WI38 (cell line): Measurements from ENCODE around the gene ASB15.

Experiments used
- H3K4me3 ChIP-seq: 2 replicates; pipeline ENCODE4 v1.5.1; 2011; ENCODE audit warnings: low read depth, mild to moderate bottlenecking, control low read depth, low read length
- TF ChIP-seq, protein P1 (sequence below): IDR thresholded peaks from 2 replicates; pipeline ENCODE4 v1.5.1; 2012; ENCODE audit warnings: low read depth, mild to moderate bottlenecking, control low read depth, low read length

Gene ASB15

GRCh38 chr7:123663200-123663599 is 61.6 kb downstream of the ASB15 start:
- TF ChIP-seq, protein P1, sequence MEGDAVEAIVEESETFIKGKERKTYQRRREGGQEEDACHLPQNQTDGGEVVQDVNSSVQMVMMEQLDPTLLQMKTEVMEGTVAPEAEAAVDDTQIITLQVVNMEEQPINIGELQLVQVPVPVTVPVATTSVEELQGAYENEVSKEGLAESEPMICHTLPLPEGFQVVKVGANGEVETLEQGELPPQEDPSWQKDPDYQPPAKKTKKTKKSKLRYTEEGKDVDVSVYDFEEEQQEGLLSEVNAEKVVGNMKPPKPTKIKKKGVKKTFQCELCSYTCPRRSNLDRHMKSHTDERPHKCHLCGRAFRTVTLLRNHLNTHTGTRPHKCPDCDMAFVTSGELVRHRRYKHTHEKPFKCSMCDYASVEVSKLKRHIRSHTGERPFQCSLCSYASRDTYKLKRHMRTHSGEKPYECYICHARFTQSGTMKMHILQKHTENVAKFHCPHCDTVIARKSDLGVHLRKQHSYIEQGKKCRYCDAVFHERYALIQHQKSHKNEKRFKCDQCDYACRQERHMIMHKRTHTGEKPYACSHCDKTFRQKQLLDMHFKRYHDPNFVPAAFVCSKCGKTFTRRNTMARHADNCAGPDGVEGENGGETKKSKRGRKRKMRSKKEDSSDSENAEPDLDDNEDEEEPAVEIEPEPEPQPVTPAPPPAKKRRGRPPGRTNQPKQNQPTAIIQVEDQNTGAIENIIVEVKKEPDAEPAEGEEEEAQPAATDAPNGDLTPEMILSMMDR: no peak
- no peak overlapping the region for H3K4me3 ChIP-seq

GRCh38 chr7:123665157-123665556 is 63.5 kb downstream of the ASB15 start:
- TF ChIP-seq, protein P1: no peak
- H3K4me3 ChIP-seq: no peak overlapping the region

GRCh38 chr7:123665896-123666295 is 64.3 kb downstream of the ASB15 start:
- H3K4me3 ChIP-seq: no peak overlapping the region
- TF ChIP-seq, protein P1: no peak

DNA sequence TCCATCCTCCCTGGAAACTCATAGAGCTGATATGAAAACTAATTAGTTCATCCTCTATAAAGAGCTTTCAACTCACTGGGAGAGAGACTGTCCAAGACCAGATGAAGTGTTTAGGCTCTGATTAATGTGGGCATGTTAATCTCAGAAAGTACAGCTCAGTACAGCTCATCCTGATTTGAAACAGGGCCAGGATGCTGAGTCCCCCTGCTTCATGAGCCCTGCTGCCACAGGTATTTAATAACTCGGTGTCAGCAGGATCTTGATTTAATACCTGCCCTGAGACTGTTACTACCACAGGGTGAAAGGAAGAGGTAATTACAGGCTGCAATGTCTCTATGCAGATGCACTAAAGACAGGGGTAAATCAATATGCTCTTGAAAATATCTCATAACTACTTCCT is 64.9 kb downstream of the ASB15 start:
- TF ChIP-seq, protein P1: no peak
- no peak overlapping the region for H3K4me3 ChIP-seq

DNA sequence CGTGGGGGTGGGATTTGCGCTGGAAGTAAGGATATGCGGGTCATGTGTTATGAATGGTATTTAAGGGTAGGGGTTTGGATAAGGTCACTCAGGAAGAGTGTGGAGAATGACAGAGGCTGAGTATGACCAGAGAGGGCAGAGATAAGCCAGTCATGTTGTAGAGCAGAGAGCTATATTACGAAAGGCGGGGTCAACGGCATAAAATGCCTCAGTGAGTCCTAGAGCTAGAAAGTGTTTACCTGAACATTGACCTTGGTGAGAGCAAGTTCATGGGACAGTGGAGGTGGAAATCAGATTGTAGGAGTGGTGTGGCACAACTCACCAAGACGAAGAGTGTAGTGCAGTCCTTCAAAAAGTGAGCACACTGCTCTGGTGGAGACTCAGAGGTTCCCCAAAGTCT is 67.9 kb downstream of the ASB15 start:
- TF ChIP-seq, protein P1: no peak
- no peak overlapping the region for H3K4me3 ChIP-seq

- TF ChIP-seq, protein P1: no peak
- H3K4me3 ChIP-seq: no peak overlapping the region
Measured at GRCh38 chr7:123673137-123673732, 71.6 kb downstream of the ASB15 start.

DNA sequence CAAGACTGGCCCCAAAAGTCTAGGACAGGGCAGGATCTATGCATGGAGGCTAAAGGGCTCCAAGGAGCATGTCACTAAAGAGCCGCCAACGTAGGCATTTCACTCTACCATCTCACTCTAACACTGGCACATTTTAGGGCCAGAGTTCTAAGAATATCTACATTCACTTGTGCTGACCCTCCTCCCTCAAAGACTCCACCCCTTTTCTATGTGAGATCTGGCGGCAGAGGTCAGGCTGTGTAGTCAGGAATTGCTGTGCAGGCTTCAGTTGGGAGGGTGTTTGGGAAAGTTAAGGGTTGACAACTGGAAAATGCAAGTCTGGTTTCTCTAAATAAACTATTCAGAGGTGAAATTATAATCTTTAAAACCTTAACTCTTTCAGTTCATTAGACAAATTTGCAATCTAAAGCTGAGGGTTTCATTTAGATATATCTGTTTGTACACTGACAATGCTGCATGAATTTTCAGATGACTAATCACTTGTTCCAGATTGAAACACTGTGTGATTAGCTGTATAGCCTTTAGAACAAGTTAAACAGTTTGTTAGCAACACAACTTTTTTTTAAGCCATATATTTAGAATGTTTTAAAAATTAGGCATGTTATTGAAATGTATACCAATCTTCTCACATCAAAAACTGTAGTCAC is 72.3 kb downstream of the ASB15 start:
- no peak overlapping the region for H3K4me3 ChIP-seq
- TF ChIP-seq, protein P1: no peak
